Sigmoid colon (tissue), 4 donors: Measurements from ENCODE around the gene BHLHE23.

Experiments used
- EP300 ChIP-seq, 4 donors: sonication (generic); formaldehyde crosslinking; IDR thresholded peaks; one replicate each; pipeline ENCODE4 v1.6.1; 2017; ENCODE audit warnings: antibody characterized with exemption in 4 of 4
- POLR2A ChIP-seq, 2 donors: fragments of 450-650 bp; IDR thresholded peaks; one replicate each; pipeline ENCODE4 v1.6.1; 2016; ENCODE audit warnings: antibody characterized with exemption in 2 of 2, mild to moderate bottlenecking in 2 of 2, moderate library complexity in 2 of 2
- POLR2AphosphoS5 ChIP-seq, 4 donors: sonication (generic); formaldehyde crosslinking; IDR thresholded peaks; one replicate each; pipeline ENCODE4 v1.6.1; 2017; ENCODE audit warnings: antibody characterized with exemption in 4 of 4
- TF ChIP-seq, protein P1 (sequence below), 4 experiments: fragments of 450-650 bp in 3 of 4; fragments of 200-600 bp in 1 of 4; IDR thresholded peaks; one replicate each; pipeline ENCODE4 v1.5.1; 2016 to 2019; ENCODE audit warnings: antibody characterized with exemption in 4 of 4, mild to moderate bottlenecking in 3 of 4, moderate library complexity in 2 of 4

- TF ChIP-seq, protein P1, sequence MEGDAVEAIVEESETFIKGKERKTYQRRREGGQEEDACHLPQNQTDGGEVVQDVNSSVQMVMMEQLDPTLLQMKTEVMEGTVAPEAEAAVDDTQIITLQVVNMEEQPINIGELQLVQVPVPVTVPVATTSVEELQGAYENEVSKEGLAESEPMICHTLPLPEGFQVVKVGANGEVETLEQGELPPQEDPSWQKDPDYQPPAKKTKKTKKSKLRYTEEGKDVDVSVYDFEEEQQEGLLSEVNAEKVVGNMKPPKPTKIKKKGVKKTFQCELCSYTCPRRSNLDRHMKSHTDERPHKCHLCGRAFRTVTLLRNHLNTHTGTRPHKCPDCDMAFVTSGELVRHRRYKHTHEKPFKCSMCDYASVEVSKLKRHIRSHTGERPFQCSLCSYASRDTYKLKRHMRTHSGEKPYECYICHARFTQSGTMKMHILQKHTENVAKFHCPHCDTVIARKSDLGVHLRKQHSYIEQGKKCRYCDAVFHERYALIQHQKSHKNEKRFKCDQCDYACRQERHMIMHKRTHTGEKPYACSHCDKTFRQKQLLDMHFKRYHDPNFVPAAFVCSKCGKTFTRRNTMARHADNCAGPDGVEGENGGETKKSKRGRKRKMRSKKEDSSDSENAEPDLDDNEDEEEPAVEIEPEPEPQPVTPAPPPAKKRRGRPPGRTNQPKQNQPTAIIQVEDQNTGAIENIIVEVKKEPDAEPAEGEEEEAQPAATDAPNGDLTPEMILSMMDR (IDR thresholded peaks at IDR 0.05), result no peak
- no peak for TF ChIP-seq POLR2A (IDR thresholded peaks at IDR 0.05)
- TF ChIP-seq EP300 (IDR thresholded peaks at IDR 0.05), result no peak
- no peak for TF ChIP-seq POLR2AphosphoS5 (IDR thresholded peaks at IDR 0.05)
Measured at GRCh38 chr20:63017076-63017825, 10.5 kb upstream of the BHLHE23 start.
